SK-N-SH treated with all-trans-retinoic acid at 6 μM for 48 hours (cell line): ENCODE results near the gene C2CD4B.

Experiments used
- ATAC-seq: fragments of 200-7000 bp; cut with Tn5 transposase; 3 replicates; pipeline ENCODE4 v1.9.1; 2020; ENCODE audit warnings: mild to moderate bottlenecking, moderate library complexity
- ARNTL ChIP-seq: fragments of 450-650 bp; formaldehyde crosslinking; IDR thresholded peaks from 2 replicates; pipeline ENCODE4 v1.5.0; 2020; ENCODE audit warnings: low read depth, mild to moderate bottlenecking, moderate library complexity, borderline replicate concordance
- BACH2 ChIP-seq: fragments of 250-450 bp; sonication (Bioruptor Pico); IDR thresholded peaks from 2 replicates; pipeline ENCODE4 v1.9.0; 2021; ENCODE audit warnings: mild to moderate bottlenecking, borderline replicate concordance
- CREB5 ChIP-seq: fragments of 250-450 bp; sonication (Bioruptor Pico); IDR thresholded peaks from 2 replicates; pipeline ENCODE4 v1.5.1; 2020; ENCODE audit warnings: low read depth, mild to moderate bottlenecking, moderate library complexity
- CSDC2 ChIP-seq: fragments of 250-450 bp; sonication (Bioruptor Pico); IDR thresholded peaks from 2 replicates; pipeline ENCODE4 v1.5.0; 2020; ENCODE audit warnings: mild to moderate bottlenecking, moderate library complexity
- CSRNP3 ChIP-seq: fragments of 250-450 bp; sonication (Bioruptor Pico); IDR thresholded peaks from 2 replicates; pipeline ENCODE4 v1.5.1; 2021; ENCODE audit warnings: mild to moderate bottlenecking, moderate library complexity
- ESRRG ChIP-seq: fragments of 250-450 bp; sonication (Bioruptor Pico); IDR thresholded peaks from 2 replicates; pipeline ENCODE4 v1.6.1; 2021; ENCODE audit warnings: mild to moderate bottlenecking
- GLIS3 ChIP-seq: fragments of 250-450 bp; sonication (Bioruptor Pico); IDR thresholded peaks from 2 replicates; pipeline ENCODE4 v1.5.0; 2020; ENCODE audit warnings: mild to moderate bottlenecking, moderate library complexity
- ISL1 ChIP-seq: fragments of 250-450 bp; sonication (Bioruptor Pico); IDR thresholded peaks from 2 replicates; pipeline ENCODE4 v2.1.2; 2022; ENCODE audit warnings: mild to moderate bottlenecking, moderate library complexity
- OSR1 ChIP-seq: fragments of 250-450 bp; sonication (Bioruptor Pico); IDR thresholded peaks from 2 replicates; pipeline ENCODE4 v1.8.0; 2022; ENCODE audit warnings: moderate library complexity, mild to moderate bottlenecking, inconsistent platforms
- PATZ1 ChIP-seq: fragments of 250-450 bp; sonication (Bioruptor Pico); IDR thresholded peaks from 2 replicates; pipeline ENCODE4 v1.8.0; 2020; ENCODE audit warnings: mild to moderate bottlenecking, moderate library complexity, borderline replicate concordance
- POU6F1 ChIP-seq: fragments of 250-450 bp; sonication (Bioruptor Pico); IDR thresholded peaks from 2 replicates; pipeline ENCODE4 v1.8.0; 2021; ENCODE audit warnings: low read depth, mild to moderate bottlenecking, moderate library complexity, borderline replicate concordance
- RARB ChIP-seq: fragments of 250-450 bp; sonication (Bioruptor Pico); IDR thresholded peaks from 2 replicates; pipeline ENCODE4 v1.8.0; 2021; ENCODE audit warnings: mild to moderate bottlenecking, moderate library complexity
- SNAI2 ChIP-seq: fragments of 250-450 bp; sonication (Bioruptor Pico); IDR thresholded peaks from 2 replicates; pipeline ENCODE4 v1.5.0; 2020; ENCODE audit warnings: mild to moderate bottlenecking, moderate library complexity
- TCF4 ChIP-seq: fragments of 250-450 bp; sonication (Bioruptor Pico); IDR thresholded peaks from 2 replicates; pipeline ENCODE4 v1.8.0; 2021; ENCODE audit warnings: mild to moderate bottlenecking, moderate library complexity, borderline replicate concordance
- TOX ChIP-seq: fragments of 250-450 bp; sonication (Bioruptor Pico); IDR thresholded peaks from 2 replicates; pipeline ENCODE4 v1.8.0; 2021; ENCODE audit warnings: mild to moderate bottlenecking, moderate library complexity, borderline replicate concordance
- TSHZ2 ChIP-seq: fragments of 250-450 bp; sonication (Bioruptor Pico); IDR thresholded peaks from 2 replicates; pipeline ENCODE4 v1.5.0; 2020; ENCODE audit warnings: mild to moderate bottlenecking, moderate library complexity
- ZFP3 ChIP-seq: fragments of 250-450 bp; sonication (Bioruptor Pico); IDR thresholded peaks from 2 replicates; pipeline ENCODE4 v1.5.0; 2020; ENCODE audit warnings: mild to moderate bottlenecking, moderate library complexity
- ZFP30 ChIP-seq: fragments of 450-650 bp; formaldehyde crosslinking; IDR thresholded peaks from 2 replicates; pipeline ENCODE4 v1.5.0; 2022; ENCODE audit warnings: mild to moderate bottlenecking, moderate library complexity
- ZNF565 ChIP-seq: fragments of 450-650 bp; formaldehyde crosslinking; conservative IDR thresholded peaks from 2 replicates; pipeline ENCODE4 v1.5.0; 2020; ENCODE audit warnings: low read depth, mild to moderate bottlenecking, moderate library complexity
- ZNF70 ChIP-seq: fragments of 450-650 bp; formaldehyde crosslinking; IDR thresholded peaks from 2 replicates; pipeline ENCODE4 v1.5.0; 2020; ENCODE audit warnings: mild to moderate bottlenecking, moderate library complexity
- ZNF8 ChIP-seq: fragments of 450-650 bp; formaldehyde crosslinking; IDR thresholded peaks from 2 replicates; pipeline ENCODE4 v1.5.0; 2020; ENCODE audit warnings: mild to moderate bottlenecking, moderate library complexity

The C2CD4B gene

GRCh38 chr15:62124176-62124972 lies 40.7 kb downstream of the C2CD4B start (continued):
- no peak for TF ChIP-seq PATZ1 (CRISPR knock-in tag)
- no peak for TF ChIP-seq ESRRG (CRISPR knock-in tag)

GRCh38 chr15:62122249-62122648 lies 42.8 kb downstream of the C2CD4B start:
- ATAC-seq = no peak
- TF ChIP-seq TSHZ2 (CRISPR knock-in tag) (no peak), ZNF8 (no peak), ZFP3 (CRISPR knock-in tag) (no peak), ARNTL (CRISPR knock-in tag) (no peak), PATZ1 (CRISPR knock-in tag) (no peak), BACH2 (CRISPR knock-in tag) (no peak), ISL1 (CRISPR knock-in tag) (no peak), SNAI2 (CRISPR knock-in tag) (no peak), ZNF70 (no peak), TOX (no peak), CREB5 (no peak), OSR1 (CRISPR knock-in tag) (no peak), ESRRG (CRISPR knock-in tag) (no peak)

GRCh38 chr15:62121273-62122015 lies 43.6 kb downstream of the C2CD4B start:
- TF ChIP-seq SNAI2 (CRISPR knock-in tag) (no peak), ARNTL (CRISPR knock-in tag) (no peak), ZNF8 (no peak), POU6F1 (no peak), ZFP3 (CRISPR knock-in tag) (no peak), TCF4 (CRISPR knock-in tag) (no peak), ISL1 (CRISPR knock-in tag) (no peak)
- no peak for ATAC-seq

GRCh38 chr15:62120776-62121175 lies 44.3 kb downstream of the C2CD4B start:
- TF ChIP-seq GLIS3 (no peak), ZNF8 (no peak), ISL1 (CRISPR knock-in tag) (no peak), SNAI2 (CRISPR knock-in tag) (no peak), CSDC2 (CRISPR knock-in tag) (no peak), ZFP30 (no peak), RARB (CRISPR knock-in tag) (no peak), PATZ1 (CRISPR knock-in tag) (no peak), TOX (no peak), ZNF565 (no peak), CSRNP3 (no peak), ARNTL (CRISPR knock-in tag) (no peak)
- ATAC-seq = no peak
